ENCODE data around the gene KDM8.

The KDM8 gene

DNA sequence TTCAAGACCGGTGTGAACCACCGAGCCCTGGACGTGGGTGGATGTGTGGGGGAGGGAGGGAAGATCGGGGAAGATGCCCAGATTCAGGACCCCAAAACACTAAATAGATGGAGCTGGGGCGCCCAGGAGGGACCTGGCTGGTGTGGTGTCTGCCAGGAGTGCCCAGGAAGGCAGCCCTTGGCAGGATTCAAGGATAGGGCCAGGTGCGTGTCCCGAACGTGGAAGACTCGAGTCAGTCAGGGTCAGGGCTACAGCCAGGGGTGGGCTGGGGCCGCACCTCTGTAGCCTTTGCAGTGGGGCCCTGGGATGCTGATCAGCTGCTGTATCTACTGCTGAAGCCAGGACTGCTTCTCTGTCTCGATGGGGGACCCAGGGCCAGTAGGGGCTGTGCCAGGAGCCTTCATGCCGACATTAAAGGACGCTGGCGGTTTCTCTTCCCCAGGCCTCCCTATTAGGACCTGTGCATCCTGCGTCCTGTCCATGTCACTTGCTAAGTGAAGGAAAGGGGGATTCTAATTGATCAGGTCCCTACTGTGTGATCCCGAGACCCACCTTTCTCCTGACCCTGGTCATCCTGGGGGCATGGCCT lies 13.1 kb downstream of the KDM8 start:
- DNase-seq = no peak

GRCh38 chr16:27217256-27217655 lies 13.9 kb downstream of the KDM8 start:
- DNase-seq = no peak

DNA sequence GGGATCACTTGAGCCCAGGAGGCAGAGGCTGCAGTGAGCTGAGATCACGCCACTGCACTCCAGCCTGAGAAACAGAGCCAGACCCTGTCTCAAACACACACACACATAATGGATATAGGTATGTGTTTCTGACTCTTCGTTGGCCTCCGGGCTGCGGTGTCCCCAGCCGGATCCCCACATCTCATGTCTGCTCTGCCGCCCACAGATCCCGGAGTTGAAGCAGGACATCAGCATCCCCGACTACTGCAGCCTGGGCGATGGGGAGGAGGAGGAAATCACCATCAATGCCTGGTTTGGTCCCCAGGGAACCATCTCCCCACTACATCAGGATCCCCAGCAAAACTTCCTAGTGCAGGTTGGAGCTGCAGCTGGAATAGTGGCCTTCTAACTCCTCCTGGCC lies 15.4 kb downstream of the KDM8 start:
- no peak for DNase-seq

- DNase-seq = no peak
Measured at GRCh38 chr16:27219161-27219560, 15.8 kb downstream of the KDM8 start.

DNA sequence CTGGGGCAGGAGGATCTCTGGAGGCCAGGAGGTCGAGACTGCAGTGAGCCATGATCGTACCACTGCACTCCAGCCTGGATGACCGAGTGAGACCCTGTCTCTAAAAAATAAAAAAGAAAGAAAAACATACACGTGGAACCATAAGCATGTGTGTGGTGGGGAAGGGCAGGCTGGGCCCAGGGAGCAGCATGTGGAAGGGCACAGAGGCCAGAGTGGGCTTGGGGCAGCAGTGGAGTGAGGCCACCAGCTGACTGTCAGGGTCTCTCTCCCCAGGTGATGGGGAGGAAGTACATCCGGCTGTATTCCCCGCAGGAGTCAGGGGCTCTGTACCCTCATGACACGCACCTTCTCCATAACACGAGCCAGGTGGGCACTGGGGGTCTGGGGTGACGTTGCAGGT lies 16.8 kb downstream of the KDM8 start:
- DNase-seq = no peak

GRCh38 chr16:27220527-27220926 lies 17.2 kb downstream of the KDM8 start:
- DNase-seq = no peak

DNA sequence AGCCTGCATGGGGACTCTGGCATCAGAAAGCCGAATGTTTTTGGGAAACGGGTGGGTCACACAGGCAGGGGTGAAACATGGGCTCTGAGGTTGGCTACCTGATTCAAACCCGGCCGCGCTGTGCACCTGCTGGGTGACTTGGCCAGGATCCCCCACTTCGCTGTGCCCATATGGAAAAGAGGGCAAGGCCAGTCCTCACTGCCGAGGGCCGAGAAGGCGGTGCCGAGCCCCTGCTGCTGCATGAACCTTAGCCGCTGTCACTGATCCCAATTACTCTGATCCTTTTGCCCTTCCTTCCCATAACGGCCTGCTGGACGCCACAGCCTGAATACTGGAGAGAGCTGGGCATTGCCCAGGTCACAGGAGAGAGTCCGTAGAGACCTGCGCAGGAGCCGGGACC lies 17.7 kb downstream of the KDM8 start:
- no peak for DNase-seq

GRCh38 chr16:27221576-27222248 lies 18.4 kb downstream of the KDM8 start:
- DNase-seq = no peak

GRCh38 chr16:27222249-27223225 lies 19.2 kb downstream of the KDM8 start:
- DNase-seq = no peak

DNA sequence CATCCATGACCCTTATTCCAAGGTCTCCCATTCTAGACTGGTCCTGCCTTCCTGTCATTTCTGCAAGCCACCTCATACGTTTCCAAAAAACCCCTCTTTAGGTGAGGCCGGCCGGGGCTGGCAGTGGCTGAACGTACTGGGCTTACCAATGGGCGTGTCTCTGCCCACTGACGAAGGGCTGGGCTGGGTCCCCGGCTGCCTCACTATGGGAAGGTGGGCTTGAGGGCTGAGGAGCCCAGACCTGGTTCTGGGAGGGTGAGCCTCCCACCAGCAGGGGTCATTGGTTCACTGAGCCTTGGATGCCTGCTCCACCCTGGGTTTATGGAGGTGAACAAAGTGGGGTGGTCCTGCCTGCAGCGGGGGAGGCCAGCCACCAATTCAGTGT lies 19.9 kb downstream of the KDM8 start:
- no peak for DNase-seq

DNA sequence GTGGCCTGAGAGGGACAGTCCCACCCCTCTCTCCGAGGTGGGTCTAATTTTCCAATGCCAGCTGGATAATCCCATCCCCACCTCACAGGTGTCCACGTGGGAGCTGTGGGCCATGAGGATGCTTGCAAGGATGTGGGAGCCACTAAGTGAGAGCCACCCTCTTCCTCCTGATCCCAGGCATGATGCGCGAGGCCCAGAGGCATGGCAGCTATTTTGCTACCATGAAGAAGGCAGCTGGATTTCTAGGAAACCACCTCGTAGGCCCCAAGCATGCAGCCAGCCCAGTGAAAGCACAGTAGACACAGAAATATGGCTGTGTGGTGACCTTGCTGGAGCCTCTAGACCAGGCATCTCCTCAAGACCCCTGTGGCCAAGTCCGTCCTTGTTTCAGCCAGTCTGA lies 20.4 kb downstream of the KDM8 start:
- DNase-seq = no peak

- DNase-seq = no peak
Measured at GRCh38 chr16:27224271-27224737, 21.0 kb downstream of the KDM8 start.

- DNase-seq = no peak
Measured at GRCh38 chr16:27224741-27225300, 21.5 kb downstream of the KDM8 start.

GRCh38 chr16:27225536-27226360 lies 22.4 kb downstream of the KDM8 start:
- no peak for DNase-seq

DNA sequence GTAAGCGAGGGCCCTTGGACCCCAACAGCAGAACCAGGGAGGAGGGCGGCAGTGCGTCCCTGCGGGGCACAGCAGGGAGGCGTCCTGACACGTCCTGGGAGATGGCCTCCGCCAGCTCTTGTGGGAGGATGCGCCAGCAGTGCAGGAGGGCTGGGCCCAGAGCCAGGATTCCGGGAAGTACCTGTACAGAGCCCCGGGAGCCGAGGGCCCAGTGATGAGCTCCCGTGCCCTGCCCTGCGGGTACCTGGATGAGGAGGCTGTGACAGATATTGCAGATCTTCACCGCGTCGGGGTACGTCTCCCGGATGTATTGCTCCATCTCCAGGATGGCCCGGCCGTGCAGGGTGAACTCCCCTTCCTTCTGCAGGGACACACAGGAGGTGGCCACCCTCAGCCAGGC lies 23.1 kb downstream of the KDM8 start:
- DNase-seq = no peak

DNA sequence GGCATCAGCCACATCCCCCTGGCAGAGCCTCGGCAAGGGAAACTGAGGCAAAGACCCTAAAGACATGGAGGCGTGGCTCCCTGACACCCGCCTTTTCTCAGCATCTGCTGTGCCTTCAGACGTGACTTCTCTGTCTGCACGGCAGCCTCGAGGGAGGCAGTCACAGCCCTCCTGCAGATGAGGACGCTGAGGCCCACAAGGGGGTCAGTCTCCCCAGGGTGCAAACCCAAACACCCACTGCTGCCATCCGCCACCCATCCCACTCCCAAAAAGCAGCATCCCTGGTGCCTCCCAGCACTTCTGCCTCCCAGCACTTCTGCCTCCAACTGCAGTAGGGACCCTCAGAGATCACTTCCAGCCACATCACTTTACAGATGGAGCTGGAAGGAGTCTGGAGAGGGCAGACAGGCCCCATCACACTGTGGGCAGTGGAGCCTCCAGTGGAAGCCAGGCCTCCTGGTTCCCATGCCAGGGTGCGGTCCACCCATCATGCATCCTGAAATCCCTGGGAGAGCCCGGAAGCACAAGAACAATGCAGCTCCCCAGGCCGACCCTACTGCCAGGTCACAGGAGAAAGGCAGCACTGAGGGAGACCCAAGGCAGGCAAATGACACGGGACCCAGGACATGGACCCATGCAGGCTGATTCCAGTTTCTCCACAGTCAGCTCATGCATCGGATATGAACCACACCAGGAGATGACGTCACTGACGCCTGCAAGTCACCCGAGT lies 23.8 kb downstream of the KDM8 start:
- DNase-seq = no peak

DNA sequence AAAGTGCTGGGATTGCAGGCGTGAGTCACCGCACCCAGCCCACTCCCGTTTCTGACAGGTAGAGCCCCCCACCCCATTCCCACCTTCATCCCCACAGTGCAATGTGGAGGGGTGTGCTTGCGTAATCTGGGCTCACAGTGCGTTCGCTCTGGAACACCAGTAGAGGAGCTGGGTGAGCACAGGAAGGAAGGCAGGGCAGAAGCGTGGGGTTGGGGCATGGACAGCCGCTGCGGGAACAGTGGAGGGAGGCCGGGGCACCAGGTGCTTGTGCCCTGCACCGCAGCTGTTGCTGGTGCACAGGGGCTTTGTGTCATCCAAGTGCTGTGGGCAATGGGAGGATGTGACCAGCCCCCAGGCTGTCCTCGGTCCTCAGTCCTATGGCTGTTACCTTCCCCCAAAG lies 24.7 kb downstream of the KDM8 start:
- DNase-seq = no peak

DNA sequence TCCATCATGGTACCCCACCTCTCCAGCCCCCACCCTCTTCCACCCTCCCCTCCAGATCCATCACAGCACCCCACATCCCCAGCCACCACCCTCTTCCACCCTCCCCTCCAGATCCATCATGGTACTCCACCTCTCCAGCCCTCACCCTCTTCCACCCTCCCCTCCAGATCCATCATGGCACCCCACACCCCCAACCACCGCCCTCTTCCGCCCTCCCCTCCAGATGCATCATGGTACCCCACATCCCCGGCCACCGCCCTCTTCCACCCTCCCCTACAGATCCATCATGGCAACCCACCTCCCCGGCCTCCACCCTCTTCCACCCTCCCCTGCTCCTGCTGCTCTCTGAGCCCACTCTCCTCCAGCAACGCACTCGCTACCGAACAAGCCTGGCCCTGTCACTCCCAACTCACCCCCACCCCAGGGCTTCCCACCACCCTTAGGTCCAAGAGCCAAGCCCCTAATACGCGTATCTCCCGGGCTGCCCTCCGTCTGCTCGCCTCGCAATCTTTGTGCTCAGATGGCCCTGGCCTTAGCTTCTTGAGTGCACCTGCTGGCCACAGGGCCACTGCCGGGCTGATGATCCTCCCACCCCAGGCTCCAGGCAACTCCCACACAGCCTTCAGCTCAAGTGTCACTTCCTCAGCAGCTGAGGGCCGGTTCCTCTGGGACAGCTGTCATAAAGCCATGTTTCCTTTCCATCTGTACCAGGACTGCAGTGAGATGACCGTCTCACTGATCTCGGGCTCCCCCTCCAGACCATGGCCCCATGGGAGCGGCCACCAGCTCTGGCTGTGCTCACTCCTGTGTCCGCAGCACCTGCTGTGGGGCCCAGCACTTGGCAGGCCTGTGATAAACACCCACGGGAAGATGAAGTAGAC lies 25.5 kb downstream of the KDM8 start:
- DNase-seq = no peak

DNA sequence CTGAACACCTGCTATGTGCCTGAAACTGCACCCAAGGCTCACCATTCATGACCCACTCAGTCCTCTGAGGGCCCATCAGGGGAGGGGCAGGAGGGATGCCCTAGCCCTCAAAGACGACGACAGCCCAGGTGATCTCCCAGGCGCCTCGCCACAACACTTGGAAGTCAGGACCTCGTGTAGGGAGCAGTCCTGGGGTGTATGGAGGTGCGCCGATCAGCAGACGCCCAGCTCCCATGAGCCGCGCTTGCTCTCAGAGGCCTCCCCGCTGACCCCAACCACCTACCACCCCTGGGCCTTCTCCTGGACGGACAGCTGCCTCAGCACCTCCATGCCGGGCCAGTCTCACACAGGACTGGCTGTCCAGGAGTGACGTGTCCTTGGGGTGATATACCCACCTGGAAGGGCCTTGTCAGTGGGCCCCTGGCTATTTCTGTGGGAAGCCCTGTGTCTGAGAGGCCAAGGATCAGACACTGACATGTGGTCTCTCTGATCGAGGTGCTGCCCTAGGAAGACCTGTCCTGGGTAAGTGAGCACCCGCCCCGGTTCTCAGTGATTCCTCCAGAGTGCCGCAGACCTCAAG lies 26.7 kb downstream of the KDM8 start:
- DNase-seq = no peak

- DNase-seq = peak; percentile 79 to 83
Measured at GRCh38 chr16:27230562-27231001, 27.3 kb downstream of the KDM8 start.

Data from CD4-positive, alpha-beta T cell treated with Interleukin-4 for 1 hour (primary cell).